HK-2 (cell line): ENCODE results near the gene NMRK2.
"Not testable (repeated sequence)": the region's sequence is repeated elsewhere in the genome, so short reads cannot be mapped to it uniquely, and the experiment has no call there.

Experiments
- DNase-seq: peaks from one replicate; pipeline ENCODE4 v3.0.0-alpha.2; 2018; ENCODE audit not compliant: unreplicated experiment

NMRK2 gene

DNA sequence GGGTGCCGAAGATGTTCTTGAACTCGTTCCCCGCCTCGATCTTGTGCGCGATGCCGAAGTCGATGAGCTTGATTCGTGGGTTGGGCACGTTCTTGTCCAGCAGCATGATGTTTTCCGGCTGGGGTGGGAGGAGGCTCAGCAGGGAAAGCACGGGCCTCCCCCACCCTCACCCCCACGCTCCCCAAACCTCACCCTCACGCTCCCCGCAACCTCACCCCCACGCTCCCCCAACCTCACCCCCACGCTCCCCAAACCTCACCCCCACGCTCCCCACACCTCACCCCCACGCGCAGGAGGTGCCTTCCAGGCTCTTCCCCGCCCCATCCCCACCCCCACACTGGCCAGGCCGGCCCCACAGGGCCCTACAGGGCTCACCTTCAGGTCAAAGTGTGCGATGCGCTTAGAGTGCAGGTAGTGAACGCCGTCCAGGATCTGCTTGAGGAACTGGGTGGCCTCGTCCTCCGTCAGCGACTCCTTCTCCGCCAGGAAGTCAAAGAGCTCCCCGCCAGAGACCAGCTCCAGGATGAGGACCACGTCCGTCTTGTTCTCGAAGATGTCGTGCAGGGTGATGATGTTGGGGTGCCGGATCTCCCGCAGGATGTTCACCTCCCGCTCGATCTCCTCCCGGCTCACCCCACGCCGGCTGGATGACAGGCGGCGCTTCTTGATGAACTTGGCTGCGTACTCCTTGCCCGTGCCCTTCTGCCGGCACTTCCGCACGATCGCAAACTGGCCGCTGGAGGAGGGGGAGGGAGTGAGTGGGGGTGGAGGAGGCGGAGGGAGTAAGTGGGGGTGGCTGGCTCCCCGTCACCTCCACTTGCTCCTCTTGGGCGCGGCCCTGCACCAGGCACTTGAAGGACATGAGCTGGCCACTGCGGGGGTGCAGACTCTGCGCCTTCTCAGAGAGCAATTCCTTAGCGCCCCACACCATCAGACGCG lies 31.7 kb downstream of the NMRK2 start:
- no peak for DNase-seq

DNA sequence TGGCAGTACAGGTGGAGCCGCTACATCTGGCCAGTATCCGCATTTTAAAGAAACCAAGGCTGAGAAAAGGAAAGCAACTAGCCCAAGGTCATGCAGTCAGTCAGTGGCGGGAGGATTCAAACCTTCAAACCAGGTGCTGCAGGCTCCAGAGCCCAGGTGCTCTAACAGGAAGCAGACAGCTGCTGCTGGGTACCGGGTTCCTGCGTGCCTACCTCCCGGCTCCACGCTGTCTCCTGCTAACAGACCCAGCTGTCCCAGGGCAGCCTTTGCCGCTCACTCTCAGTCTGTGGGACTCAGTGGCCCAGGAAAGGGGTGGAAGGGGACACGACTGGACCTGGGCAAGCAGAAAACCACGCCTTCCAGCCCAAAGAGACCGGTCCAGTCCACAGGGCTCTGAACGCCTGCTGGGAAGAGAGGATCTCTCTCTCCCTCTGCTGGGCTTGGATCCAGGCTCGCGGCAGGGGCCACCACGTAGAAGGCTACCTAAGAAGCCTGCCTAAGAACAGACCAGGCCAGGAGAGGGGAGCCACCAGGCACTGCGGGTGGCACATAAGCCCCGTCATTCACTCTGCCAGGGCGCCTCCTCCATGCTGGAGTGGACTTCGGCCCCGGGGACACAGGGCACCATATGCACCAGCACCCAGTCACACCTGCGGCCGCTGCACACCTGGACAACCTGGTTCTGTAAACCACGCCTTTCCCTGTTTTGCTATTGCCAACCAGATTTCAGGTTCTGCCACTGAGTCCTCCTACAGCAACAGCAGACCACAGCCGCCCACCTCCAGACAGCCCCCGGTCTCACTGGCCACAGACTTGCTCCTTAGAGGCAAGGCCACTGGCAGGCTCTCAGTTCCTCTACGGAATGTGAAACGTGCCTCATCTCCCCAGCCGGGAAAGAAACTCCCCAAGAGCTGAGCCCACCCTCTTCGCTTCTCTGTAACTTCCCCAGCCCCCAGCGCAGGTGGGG lies 33.5 kb downstream of the NMRK2 start:
- DNase-seq, result no peak

DNA sequence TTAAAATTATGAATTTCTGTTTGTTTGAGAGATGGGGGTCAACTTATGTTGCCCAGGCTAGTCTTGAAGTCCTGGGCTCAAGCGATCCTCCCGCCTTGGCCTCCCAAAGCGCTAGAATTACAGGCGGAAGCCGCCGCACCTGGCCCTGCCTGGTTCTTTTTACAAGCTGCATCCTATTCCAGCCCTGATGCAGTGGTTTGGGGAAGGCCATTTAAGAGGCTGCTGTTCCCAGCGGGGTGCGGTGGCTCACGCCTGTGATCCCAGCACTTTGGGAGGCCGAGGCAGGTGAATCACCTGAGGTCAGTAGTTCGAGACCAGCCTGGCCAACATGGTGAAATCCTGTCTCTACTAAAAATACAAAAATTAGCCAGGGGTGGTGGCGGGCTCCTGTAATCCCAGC lies 35.1 kb downstream of the NMRK2 start:
- not testable (repeated sequence) for DNase-seq

DNA sequence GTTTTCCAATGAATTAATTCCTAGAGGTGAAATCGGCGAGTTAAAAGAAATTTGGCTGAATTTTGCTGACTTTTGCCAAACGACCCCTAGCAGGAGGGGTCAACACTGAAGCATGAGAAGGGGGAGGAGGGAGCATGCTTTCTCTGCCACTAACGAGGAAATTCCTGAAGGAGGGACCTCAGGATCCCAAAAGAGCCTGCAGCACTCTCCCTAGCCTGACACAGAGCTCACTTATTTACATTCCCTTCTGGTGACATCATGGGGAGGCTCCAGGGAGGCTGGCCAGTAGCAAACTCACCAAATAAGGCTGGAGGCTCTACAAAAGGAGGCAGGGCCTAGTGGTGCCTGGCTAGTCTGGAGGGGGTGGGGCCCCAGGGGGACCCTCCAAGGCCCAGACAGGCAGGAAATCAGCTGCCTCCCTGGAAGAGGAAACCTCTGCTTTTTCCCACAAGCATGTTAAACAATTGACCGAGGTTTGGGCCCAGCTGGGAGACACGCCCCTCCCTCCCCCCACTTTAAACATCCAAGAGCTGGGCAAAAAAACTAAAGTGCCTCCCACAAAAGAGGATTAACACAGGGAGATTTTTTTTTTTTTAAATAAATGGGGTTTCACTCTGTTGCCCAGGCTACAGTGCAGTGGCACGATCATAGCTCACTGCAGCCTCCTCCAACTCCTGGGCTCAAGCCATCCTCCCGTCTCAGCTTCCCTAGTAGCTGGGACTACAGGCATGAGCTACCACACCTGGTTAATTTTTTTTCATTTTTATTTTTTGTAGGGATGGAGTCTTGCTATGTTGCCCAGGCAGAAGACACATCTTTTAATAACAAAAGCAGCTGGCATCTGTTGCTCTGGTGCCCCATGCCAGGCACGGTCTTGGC lies 35.9 kb downstream of the NMRK2 start:
- peak; percentile 96 for DNase-seq

DNA sequence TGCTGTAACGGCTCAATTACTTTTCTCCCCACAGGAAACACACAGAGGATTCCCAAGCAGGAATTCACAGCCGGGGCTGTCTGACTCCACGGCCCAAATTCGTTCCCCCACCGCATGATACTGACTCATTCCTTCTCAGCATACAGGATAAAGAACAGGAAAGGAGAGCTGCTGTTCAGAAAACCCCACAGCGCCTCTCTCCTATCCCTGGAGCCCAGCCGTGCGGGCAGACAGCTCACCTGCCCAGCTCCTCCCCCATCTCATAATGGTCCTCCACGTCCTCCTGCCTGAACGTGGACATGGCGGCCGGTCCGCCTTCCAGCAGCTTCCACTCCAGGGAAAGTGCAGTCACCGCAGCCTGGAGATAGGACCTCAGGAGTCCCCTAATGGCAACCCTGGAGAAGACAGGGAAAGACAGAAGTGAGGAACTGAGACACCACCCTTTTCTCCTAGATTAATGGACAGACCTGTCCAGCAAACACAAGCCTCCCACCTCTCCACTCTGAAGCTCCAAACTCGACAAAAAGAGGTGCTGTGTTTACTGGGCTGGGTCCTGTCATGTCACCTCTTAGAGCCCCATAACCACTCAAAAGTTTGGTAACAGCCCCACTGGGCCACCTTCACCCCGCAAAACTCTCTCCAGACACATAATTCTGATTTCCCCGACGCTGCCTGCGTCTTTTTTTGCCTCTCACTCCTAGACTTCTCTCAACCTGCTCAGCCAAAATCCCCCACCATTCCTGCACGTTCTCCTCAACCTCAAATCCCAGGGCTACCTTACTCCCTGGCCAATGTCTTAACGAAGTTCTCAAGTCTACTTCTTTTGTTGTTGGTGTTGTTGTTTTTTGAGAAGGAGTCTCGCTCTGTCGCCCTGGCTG lies 36.8 kb downstream of the NMRK2 start:
- DNase-seq, result peak; percentile 92

DNA sequence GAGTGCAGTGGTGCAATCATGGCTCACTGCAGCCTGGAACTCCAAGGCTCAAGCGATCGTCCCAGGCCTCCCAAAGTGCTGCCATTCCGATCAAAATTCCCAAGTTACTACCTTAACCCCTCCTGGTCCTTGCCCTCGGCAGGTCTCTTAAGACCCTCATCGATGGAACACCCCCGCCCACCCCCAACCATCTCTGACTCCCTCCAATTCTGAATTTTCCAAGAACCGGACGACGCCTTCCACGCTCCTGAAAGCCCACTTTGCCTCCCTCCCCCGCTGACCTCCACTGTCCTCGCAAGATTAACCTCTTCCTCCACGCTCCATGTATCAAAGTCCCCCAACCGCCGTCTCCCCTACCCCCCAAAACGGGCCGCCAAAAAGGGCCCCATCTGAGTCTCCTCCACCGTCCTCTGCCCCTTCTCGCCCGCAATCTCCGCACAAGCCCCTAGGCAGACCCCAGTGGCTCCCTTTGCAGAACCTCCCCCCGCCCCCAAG lies 37.5 kb downstream of the NMRK2 start:
- no peak for DNase-seq

DNA sequence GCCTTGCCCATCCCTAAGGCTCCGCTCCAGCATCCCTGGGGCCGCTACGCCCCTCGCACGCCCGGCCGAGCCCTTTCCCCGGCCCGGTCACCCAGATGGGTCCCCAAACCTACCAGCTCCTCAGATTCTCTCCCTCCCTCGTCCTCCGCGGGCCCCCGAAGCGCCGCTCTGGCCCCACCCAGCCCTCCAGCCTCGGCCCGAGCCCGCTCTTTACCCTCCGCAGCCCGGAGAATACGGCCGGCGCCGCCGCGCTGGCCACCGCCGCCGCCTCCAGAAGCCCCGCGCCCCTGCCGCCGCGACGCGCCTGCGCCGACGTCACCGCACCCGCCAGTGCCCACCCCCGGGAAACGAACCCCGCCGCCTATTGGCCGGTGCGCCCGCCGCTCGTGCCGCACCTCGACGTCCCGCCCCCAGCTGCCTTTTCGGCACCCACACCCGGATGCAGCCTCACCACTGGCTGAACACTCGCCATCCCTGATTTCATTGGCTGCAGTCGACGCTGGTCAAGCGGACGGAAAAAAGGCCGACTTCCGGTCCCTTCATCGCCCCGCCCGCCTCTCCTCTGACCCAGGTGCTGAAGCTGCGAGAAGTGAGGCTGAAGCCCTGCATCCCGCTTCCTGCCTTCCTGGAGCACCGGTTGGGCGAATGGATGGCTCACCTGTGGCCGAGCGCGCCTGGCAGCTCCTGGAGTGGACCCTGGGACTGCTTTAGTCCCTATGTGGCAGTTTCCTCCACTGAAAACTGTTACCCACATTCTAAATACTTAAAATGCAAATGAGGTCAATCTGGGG lies 38.1 kb downstream of the NMRK2 start, which contains the start of gene DAPK3:
TSS of gene DAPK3 (minus strand) at position 292 of the 791 bp plus-strand sequence. CDS start 1,364 bp downstream, outside the sequence.
- peak; percentile 99 for DNase-seq

DNA sequence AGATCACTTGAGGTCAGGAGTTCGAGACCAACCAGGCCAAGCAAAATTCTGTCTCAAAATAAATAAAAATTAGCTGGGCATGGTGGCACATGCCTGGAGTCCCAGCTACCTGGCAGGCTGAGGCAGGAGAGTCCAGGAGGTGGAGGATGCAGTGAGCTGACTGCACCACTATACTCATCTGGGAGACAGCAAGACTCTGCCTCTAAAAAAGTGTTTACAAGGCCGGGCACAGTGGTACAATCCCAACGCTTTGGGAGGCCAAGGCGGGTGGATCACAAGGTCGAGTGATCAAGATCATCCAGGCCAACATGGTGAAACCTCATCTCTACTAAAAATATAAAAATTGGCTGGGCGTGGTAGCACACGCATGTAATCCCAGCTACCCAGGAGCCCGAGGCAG lies 42.3 kb downstream of the NMRK2 start:
- DNase-seq, result no peak

DNA sequence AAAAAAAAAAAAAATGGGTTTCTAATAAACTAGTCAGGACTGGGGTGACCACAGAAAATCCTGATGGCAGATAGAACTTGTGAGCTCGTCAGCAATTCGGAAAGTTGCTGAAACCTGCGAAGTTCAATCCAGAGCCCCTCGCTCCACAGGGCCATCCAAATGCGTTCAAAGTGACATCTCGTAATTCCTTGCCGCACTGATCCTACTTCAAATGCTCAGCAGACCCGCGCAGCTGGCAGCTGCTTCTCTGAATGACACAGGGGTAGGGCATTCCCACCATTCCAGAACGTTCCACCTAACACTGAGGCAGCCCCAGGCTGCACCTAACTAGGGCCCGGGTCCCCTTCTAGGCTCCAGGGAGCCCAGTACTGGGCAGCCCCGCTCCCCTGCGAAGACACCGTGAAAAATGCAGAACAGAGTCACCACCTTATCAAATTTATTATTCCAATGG lies 42.8 kb downstream of the NMRK2 start:
- no peak for DNase-seq

DNA sequence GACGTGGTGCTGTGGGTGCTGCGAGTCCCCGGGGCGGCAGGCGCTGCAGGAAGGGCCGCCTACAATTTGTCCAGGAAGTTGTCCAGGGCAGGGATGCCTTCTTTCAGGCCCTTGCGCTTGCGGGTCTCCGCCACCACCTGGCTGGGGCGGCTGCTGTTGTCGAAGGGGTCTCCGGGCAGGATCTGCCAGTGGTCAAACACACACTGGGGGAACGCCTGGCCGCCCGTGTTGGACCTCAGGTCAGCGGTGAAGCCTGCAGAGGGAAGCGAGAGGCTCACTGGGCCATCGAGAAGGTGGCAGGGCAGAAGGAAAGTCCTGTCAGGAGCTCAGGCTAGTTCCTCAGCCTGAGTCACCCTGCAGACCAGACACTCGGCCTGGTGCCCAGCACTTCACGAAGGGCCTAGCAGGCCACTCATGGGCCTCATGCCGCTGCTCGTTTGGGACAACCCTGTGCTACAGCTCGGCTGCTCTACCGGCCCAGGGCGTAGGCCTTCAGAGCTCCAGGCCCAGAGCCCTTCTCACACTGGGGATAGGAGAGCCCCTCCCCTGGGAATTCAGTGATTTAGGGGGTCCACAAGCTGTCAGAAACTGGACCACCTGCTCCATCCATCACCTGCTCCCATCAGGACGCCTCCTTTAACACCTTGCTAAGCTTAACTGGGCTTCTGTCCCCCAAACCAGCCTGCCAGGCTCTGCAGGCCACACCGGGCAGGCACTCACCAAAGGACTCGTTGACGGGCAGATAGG lies 43.8 kb downstream of the NMRK2 start:
- DNase-seq, result no peak

DNA sequence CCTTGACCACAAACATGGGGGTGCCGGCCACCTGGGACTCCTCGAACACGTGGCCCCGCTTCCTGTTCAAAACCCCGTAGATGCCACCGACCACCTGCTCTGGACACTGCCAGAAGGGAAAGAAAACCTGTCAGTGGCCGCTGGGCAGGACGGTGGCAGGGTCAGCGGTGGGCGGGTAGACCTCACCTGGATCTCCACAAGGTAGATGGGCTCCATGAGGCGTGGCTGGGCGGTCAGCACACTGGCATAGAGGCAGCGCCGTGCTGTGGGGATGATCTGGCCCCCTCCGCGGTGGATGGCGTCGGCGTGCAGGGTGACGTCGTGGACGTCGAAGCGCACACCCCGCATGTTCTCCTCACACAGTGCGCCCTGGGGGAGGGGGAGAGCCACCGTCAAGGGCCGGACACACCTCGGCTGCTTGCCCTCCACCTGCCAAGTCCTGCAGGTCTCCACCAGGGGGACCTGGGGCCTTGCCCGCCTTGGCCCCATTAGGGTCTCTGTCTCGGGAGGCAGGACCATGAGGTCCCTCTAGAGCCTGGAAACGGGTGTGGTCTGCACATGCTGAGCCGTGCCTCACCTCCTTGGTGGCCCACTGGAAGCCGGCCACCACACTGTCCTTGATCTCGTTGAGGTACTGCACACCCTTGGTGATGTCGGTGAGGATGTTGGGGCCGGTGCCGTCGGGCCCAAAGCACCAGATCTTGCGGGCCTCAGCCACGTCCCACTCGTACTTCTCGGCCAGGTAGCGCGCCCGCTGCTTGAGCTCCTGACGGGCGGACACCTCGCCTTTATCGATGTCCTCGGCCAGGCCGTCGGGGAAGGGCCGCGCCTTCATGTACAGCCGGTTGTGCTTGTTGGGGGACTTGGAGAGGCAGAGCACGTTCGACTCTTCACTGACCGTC lies 44.6 kb downstream of the NMRK2 start:
- no peak for DNase-seq

DNA sequence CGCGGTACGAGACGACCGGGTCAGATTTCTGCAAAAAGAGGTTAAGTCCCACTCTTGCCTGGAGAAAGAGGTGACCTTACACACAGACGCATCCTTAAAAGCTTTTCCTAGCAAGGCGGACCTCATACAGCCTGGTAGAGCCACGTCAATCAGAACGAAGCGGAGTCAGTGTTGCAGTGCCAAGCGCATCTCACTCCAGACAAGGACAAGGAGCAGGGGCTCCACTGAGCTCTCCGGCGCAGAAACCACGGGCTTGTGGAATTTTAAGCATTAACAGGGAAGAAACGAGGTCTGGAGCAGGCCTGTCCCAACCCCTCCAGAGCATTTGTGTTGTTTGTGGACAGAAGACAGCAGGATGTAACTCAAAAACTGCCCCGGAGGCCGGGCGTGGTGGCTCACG lies 45.3 kb downstream of the NMRK2 start:
- DNase-seq, result no peak

DNA sequence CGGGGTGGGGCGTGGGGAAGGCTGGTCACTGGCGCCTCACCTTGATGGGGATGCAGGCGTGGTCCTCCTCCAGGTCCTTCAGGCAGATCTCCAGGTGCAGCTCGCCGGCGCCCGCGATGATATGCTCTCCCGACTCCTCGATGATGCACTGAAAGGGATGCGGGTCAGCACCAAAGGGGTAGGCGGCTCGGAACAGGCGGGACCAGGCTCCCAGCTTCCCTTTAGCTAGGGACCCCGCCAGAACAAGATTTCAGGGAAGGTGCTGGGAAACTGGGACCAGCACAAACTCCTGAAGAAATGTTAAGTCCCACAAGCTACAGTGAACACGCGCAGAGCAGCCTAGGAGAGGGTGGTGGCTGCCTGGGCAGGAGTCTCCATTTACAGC lies 46.4 kb downstream of the NMRK2 start:
- no peak for DNase-seq

DNA sequence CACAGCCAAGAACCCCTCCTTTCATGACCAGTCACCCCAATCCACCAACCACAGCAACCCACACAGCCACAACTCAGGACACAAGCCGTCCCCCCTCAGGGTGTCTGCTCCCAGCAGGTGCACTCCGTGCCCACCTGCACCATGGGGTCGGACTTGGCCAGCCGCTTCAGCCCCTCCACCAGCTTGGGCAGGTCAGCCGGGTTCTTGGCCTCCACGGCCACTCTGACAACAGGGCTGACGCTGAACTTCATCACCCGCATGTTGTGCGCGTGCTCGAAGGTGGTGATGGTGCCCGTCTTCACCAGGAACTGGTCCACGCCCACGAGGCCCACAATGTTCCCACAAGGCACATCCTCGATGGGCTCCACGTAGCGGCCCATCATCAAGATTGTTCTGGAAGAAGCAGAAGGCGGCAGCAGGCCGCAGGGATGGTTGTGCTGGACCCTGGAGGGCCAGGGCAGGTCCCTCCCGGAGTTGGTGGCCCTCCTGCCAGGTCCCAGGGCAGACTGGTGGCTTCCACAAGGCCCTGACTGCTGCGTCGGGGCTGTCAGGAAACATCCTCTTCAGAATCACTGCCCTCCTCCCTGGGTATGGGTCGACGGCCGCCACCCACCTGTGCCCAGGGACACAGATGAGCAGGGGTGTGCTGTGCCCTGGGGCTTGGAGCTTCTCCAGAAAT lies 46.9 kb downstream of the NMRK2 start:
- no peak for DNase-seq

DNA sequence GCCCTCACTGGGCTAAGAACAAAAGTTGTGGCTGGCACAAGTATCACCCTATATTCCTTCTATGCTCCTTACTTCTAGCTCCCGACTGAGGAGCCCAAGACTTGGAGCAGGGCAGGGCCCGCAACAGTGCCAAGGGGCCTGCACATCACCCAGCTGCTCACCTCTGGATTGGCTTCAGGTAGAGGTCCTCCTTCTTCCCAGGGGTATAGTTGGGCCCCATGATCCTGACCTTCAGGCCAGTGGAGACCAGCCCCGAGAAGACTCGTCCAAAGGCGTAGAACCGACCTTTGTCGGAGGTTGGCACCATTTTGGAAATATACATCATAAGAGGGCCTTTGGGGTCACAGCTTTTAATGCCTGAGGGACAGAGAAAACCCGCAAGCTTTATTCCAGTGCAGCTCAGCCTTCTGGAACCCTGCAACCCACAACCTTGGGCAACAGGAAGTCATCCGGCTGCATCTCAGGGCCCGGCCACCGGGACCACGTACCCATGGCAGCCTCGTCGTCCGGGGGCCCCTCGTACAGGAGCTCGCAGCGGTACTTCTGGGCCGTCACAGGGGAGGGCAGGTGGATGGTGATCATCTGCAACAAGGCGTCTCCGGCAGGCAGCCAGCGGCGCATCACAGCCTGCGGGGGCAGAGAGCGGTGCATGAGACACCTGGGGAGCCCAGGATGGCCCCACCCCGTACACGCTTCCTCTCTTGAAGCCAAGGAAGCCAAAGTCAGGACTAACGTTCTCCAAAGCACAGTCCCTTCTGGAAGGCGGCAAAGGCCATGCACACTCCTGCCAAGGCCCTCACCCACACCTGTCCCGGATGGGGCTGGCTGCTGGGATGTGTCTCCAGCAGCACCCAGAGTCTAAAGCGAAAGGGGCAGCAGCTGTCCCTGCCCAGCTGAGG lies 47.7 kb downstream of the NMRK2 start:
- DNase-seq, result no peak

DNA sequence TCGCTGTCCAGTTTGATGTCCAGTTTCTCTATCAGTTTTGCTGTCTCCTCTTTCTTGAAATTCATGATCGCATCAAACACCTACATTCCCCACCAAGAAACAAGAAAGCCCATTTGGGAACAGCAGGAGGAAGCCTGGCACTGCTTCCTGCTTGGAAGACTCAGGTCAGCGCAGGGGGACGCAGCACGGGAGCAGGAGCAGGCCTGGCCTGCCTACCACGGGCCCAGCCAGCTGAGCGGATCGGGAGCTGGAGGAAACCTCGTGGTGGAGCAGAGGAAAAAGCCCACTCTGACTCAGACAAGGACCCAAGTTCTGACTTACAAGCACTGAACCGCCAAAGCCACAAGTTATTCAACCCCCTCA lies 48.5 kb downstream of the NMRK2 start:
- no peak for DNase-seq
